K562 (cell line): Measurements from ENCODE around the gene KRT5. TPM values are rescaled to one million over a fixed set of nuclear protein-coding genes. Genes with fewer than 3 reads are reported as not detected.
"Not testable (repeated sequence)": the region's sequence is repeated elsewhere in the genome, so short reads cannot be mapped to it uniquely, and the experiment has no call there.

Experiments used
- ATAC-seq: fragments of 200-7000 bp; cut with Tn5 transposase; 3 replicates; pipeline ENCODE4 v1.9.1; 2020; ENCODE audit warnings: moderate library complexity
- BruUV-seq: library from RNA; stranded (reverse); fragments of 400-500 nt; replicated peaks from 2 replicates; lab custom pipeline; 2021; lab: Mats Ljungman, UMichigan
- CTCF ChIA-PET: fragments of 300-600 bp; formaldehyde crosslinking; extraction: SDS; loops from one replicate; lab custom pipeline; 2021; ENCODE audit warnings: low intra/inter-chr PET ratio; lab: Yijun Ruan, JAX
- POLR2A ChIA-PET: fragments of 300-600, 350-650 bp; sonication (Branson Sonifier 250); formaldehyde crosslinking; extraction: SDS; loops from one replicate; lab custom pipeline; 2021; ENCODE audit warnings: antibody characterized with exemption, inconsistent platforms; lab: Yijun Ruan, JAX
- DNase-seq, 4 experiments: peaks; one replicate each; pipeline versions ENCODE4 v3.0.0 to v3.0.0-alpha.2; 2011 to 2018; ENCODE audit warnings: low spot score in 3 of 4, mixed read lengths in 3 of 4; ENCODE audit errors: extremely low read depth in 1 of 4
- FAIRE-seq: peaks from 2 replicates; lab custom pipeline; 2011; peaks lifted over from hg19 to GRCh38; lab: Jason Lieb, UNC
- H2AFZ ChIP-seq: 2 replicates; pipeline ENCODE4 v1.6.0; 2011; ENCODE audit warnings: low read depth, low read length, control low read depth, inconsistent platforms
- H3K27ac ChIP-seq: fragments of 200-600 bp; 3 replicates; pipeline ENCODE4 v1.8.0; 2011; ENCODE audit warnings: low read depth, mild to moderate bottlenecking, control low read depth, inconsistent platforms, low read length, moderate library complexity, mixed read lengths; ENCODE audit errors: extremely low read depth
- H3K27me3 ChIP-seq, 2 experiments: fragments of 300-600 bp in 1 of 2; 2 replicates in 1 of 2; 3 replicates in 1 of 2; pipeline versions ENCODE4 v1.6.0 to v1.8.0; 2011; ENCODE audit warnings: inconsistent platforms in 2 of 2, low read length in 2 of 2, mild to moderate bottlenecking in 1 of 2, mixed read lengths in 1 of 2, moderate library complexity in 1 of 2; ENCODE audit not compliant: control insufficient read depth in 2 of 2, insufficient read depth in 2 of 2
- H3K36me3 ChIP-seq: fragments of 300-600 bp; 3 replicates; pipeline ENCODE4 v1.8.0; 2011; ENCODE audit warnings: mild to moderate bottlenecking, low read length, inconsistent platforms; ENCODE audit not compliant: control insufficient read depth, insufficient read depth
- H3K4me1 ChIP-seq, 2 experiments: fragments of 200-600 bp in 1 of 2; replicated peaks in 1 of 2; 2 replicates in 1 of 2; 3 replicates in 1 of 2; pipeline versions ENCODE4 v1.5.1 to v1.8.0; 2011; ENCODE audit warnings: inconsistent platforms in 2 of 2, low read length in 2 of 2, mild to moderate bottlenecking in 1 of 2, mixed read lengths in 1 of 2, moderate library complexity in 1 of 2; ENCODE audit not compliant: control insufficient read depth in 2 of 2, insufficient read depth in 2 of 2
- H3K4me2 ChIP-seq: 2 replicates; pipeline ENCODE4 v1.6.1; 2011; ENCODE audit warnings: low read length, control low read depth, inconsistent platforms, mixed read lengths; ENCODE audit not compliant: insufficient read depth
- H3K4me3 ChIP-seq: fragments of 200-600 bp; sonication (generic), shearing (Covaris generic); 2 replicates; pipeline ENCODE4 v1.5.1; 2016; ENCODE audit warnings: control low read depth, inconsistent platforms
- H3K79me2 ChIP-seq: fragments of 200-600 bp; 3 replicates; pipeline ENCODE4 v1.8.0; 2011; ENCODE audit warnings: low read length, inconsistent platforms; ENCODE audit not compliant: control insufficient read depth, insufficient read depth
- H3K9ac ChIP-seq, 2 experiments: 2 replicates each; pipeline versions ENCODE4 v1.6.0 to v1.6.1; 2011; ENCODE audit warnings: low read depth in 2 of 2, low read length in 2 of 2, control low read depth in 1 of 2, inconsistent platforms in 1 of 2, mild to moderate bottlenecking in 1 of 2, mixed read lengths in 1 of 2; ENCODE audit not compliant: insufficient read depth in 1 of 2
- H3K9me1 ChIP-seq: one replicate; pipeline ENCODE4 v1.6.0; 2011; ENCODE audit warnings: inconsistent platforms, mild to moderate bottlenecking, low read length, moderate library complexity; ENCODE audit not compliant: control insufficient read depth, insufficient read depth
- H3K9me3 ChIP-seq: replicated peaks from 2 replicates; pipeline ENCODE4 v1.5.1; 2011; ENCODE audit warnings: low read depth, low read length, inconsistent platforms; ENCODE audit not compliant: control insufficient read depth, insufficient read depth
- H4K20me1 ChIP-seq: replicated peaks from 2 replicates; pipeline ENCODE4 v1.6.1; 2011; ENCODE audit warnings: low read length, inconsistent platforms, mixed read lengths; ENCODE audit not compliant: control insufficient read depth, insufficient read depth
- ZNF318 ChIP-seq, 2 experiments: fragments of 450-650 bp; IDR thresholded peaks; 2 replicates each; pipeline ENCODE4 v1.6.1; 2016; ENCODE audit warnings: mild to moderate bottlenecking in 2 of 2, borderline replicate concordance in 1 of 2, low read depth in 1 of 2, moderate library complexity in 1 of 2
- WGBS: fragments of 100-300 bp; shearing (Covaris generic); methylation state at CpG from one replicate; pipeline ENCODE4 v1.1.6; 2016; ENCODE audit warnings: low coverage, mixed read lengths; ENCODE audit not compliant: insufficient coverage; ENCODE audit errors: missing lambda C conversion rate; 5-methylcytosine and 5-hydroxymethylcytosine counted together
- in situ Hi-C: fragments of 300-500 bp; cut with MboI; formaldehyde crosslinking; loops from 4 replicates; pipeline ENCODE4 v1.15.0; 2018; ENCODE audit warnings: inconsistent platforms, mixed read lengths
- intact Hi-C: fragments of 100-400 bp; cut with micrococcal nuclease; formaldehyde crosslinking; loops from 2 replicates; pipeline ENCODE4 v1.14.2; 2022
- polyA plus RNA-seq, 8 experiments: library from polyadenylated mRNA; depleted of rRNA in 4 of 8; stranded (reverse) in 5 of 8; unstranded in 3 of 8; fragments of >200 nt; fragmentation: Nextera tagmentation in 2 of 8; fragmentation: Illumina TruSeq in 1 of 8; extraction: Ambion mirVana in 2 of 8; extraction: Trizol in 1 of 8; gene quantifications; 2 replicates each; pipeline versions ENCODE4 v1.2.1 to v1.2.3, GENCODE V29; 2011 to 2014; ENCODE audit warnings: inconsistent platforms in 1 of 8, missing spikeins in 1 of 8
- total RNA-seq, 7 experiments: library from RNA; depleted of rRNA in 6 of 7; stranded (reverse); fragments of >200 nt in 6 of 7; fragmentation: Illumina TruSeq in 2 of 7; extraction: Trizol in 2 of 7; gene quantifications; 2 replicates each; pipeline versions ENCODE4 v1.2.1 to v1.2.3, GENCODE V29; 2011 to 2021; ENCODE audit warnings: low replicate concordance in 1 of 7

The KRT5 gene
- total and polyA plus RNA-seq, 9 of the 15 experiments (the other 6 are each of a cell fraction or from before 2014, with no cell fraction given), result 0.32 TPM; not detected in 8

- TF ChIP-seq ZNF318 (IDR thresholded peaks at IDR 0.05; ENCODE audit: borderline replicate concordance in 1 of 2, low read depth in 1 of 2), result no peak
These were observed 18.7 kb downstream of the KRT5 start (continued) for GRCh38 chr12:52501490-52501889.

- 0% methylated on average over 6 of the region's 6 CpGs for WGBS
- H3K9me1 ChIP-seq, intact Hi-C loops, H3K4me2 ChIP-seq, H3K27ac ChIP-seq, H3K9ac ChIP-seq, H3K36me3 ChIP-seq, DNase-seq, H3K4me1 ChIP-seq, CTCF ChIA-PET, ATAC-seq, H2AFZ ChIP-seq, BruUV-seq, H4K20me1 ChIP-seq, H3K79me2 ChIP-seq, FAIRE-seq, in situ Hi-C loops, H3K4me3 ChIP-seq, H3K27me3 ChIP-seq, H3K9me3 ChIP-seq: not testable (repeated sequence)
- POLR2A ChIA-PET, result interaction anchor here (0.7 to 1.0 kb wide), 2 partner anchors 20 to 350 kb away, joined by 3 read pairs; partner anchors contain the start of gene KRT5
These were observed 19.6 kb downstream of the KRT5 start for GRCh38 chr12:52500574-52500973.
